ENCODE results near the gene TNMD.

The TNMD gene

GRCh38 chrX:100636321-100636991 is 51.7 kb downstream of the TNMD start, which contains the start of gene TSPAN6:
Gene TSPAN6 (minus strand): TSS chrX:100636806. CDS start chrX:100636694, 112 bp downstream.
- H3K4me3 ChIP-seq (ENCODE audit: low read depth, low read length): peak within 1 kb of the TSS; percentile 66
- POLR2A ChIA-PET: no interaction called here
- CTCF ChIA-PET: interaction anchor here (0.6 to 3.5 kb wide), 21 partner anchors 9 to 132 kb away, joined by 3 to 27 read pairs (median 6); partner anchors contain the start of gene SRPX2
- peak; percentile 33 for TF ChIP-seq CTCF (IDR thresholded peaks at IDR 0.05; ENCODE audit: insufficient read depth, low read length, missing control alignments)
- DNase-seq (ENCODE audit: low read depth, low spot score): no peak

- DNase-seq (ENCODE audit: low read depth, low spot score): no peak
- H3K4me3 ChIP-seq (ENCODE audit: low read depth, low read length): no peak overlapping the region
- no peak for TF ChIP-seq CTCF (IDR thresholded peaks at IDR 0.05; ENCODE audit: insufficient read depth, low read length, missing control alignments)
- POLR2A ChIA-PET: no interaction called here
- CTCF ChIA-PET: interaction anchor here (0.7 to 2.2 kb wide), 5 partner anchors 10 to 723 kb away, joined by 4 to 8 read pairs (median 4); no protein-coding TSS in a partner anchor
These were observed 57.6 kb downstream of the TNMD start for GRCh38 chrX:100642290-100642689.

- ChIA-PET POLR2A (no interaction called here), CTCF (interaction anchor here (0.7 to 2.2 kb wide), 6 partner anchors 9 to 723 kb away, joined by 3 to 8 read pairs (median 4); no protein-coding TSS in a partner anchor)
- no peak for DNase-seq (ENCODE audit: low read depth, low spot score)
- no peak overlapping the region for H3K4me3 ChIP-seq (ENCODE audit: low read depth, low read length)
- no peak for TF ChIP-seq CTCF (IDR thresholded peaks at IDR 0.05; ENCODE audit: insufficient read depth, low read length, missing control alignments)
These were observed 58.5 kb downstream of the TNMD start for GRCh38 chrX:100643212-100643611.

- POLR2A ChIA-PET: interaction anchor here (0.8 kb wide), 1 partner anchor 76 kb away, joined by 3 read pairs; no protein-coding TSS in a partner anchor
These were observed 59.5 kb downstream of the TNMD start, which contains the start of gene SRPX2 for GRCh38 chrX:100643956-100644860. Gene SRPX2 (plus strand): TSS chrX:100644199. CDS start chrX:100646323, 2,124 bp downstream.

GRCh38 chrX:100645106-100645505 is 60.4 kb downstream of the TNMD start:
- peak overlapping the region; percentile 53 for H3K4me3 ChIP-seq (ENCODE audit: low read depth, low read length)
- ChIA-PET POLR2A (interaction anchor here (0.8 kb wide), 1 partner anchor 75 kb away, joined by 3 read pairs; no protein-coding TSS in a partner anchor), CTCF (interaction anchor here (1.2 to 3.4 kb wide), 5 partner anchors 9 to 40 kb away, joined by 3 to 18 read pairs (median 3); partner anchors contain the start of gene TSPAN6)
- DNase-seq (ENCODE audit: low read depth, low spot score): no peak
- no peak for TF ChIP-seq CTCF (IDR thresholded peaks at IDR 0.05; ENCODE audit: insufficient read depth, low read length, missing control alignments)

More at GRCh38 chrX:100643956-100644860, 59.5 kb downstream of the TNMD start, which contains the start of gene SRPX2:
- H3K4me3 ChIP-seq (ENCODE audit: low read depth, low read length): peak within 1 kb of the TSS; percentile 53
- DNase-seq (ENCODE audit: low read depth, low spot score): peak; percentile 73
- no peak for TF ChIP-seq CTCF (IDR thresholded peaks at IDR 0.05; ENCODE audit: insufficient read depth, low read length, missing control alignments)
- CTCF ChIA-PET: interaction anchor here (1.2 to 3.4 kb wide), 6 partner anchors 8 to 133 kb away, joined by 3 to 18 read pairs (median 4); partner anchors contain the start of gene TSPAN6
